Epithelial cell of alveolus of lung (primary cell): ENCODE measurements around the gene TREML1. TPM values are rescaled to one million over a fixed set of nuclear protein-coding genes. Genes with fewer than 3 reads are reported as not detected.

Experiments
- total RNA-seq: library from RNA; depleted of rRNA; stranded (reverse); fragments of >200 nt; gene quantifications from 2 replicates; pipeline ENCODE4 v1.2.1, GENCODE V29; 2015

The TREML1 gene
- total RNA-seq: not detected in 2 replicates

GRCh38 chr6:41153992-41154625 is at the start of gene TREML1:
TSS of gene TREML1 (minus strand) at chr6:41154347. CDS start at chr6:41154288, 59 bp downstream.

GRCh38 chr6:41200901-41201763 is 47.0 kb upstream of the TREML1 start, which contains the start of gene TREML2:
TSS of gene TREML2 (minus strand) at chr6:41201149. CDS start at chr6:41201008, 141 bp downstream.

GRCh38 chr6:41162687-41163418 is 8.7 kb upstream of the TREML1 start, which contains the start of gene TREM2:
TSS of gene TREM2 (minus strand) at chr6:41163116. CDS start at chr6:41163082, 34 bp downstream.

Other genes with a start within 250 kb of the TREML1 start
- gene UNC5CL, start 115.1 kb downstream of the TREML1 start, total RNA-seq: 0.13 and 0.32 TPM in 2 replicates
- gene TSPO2, start 111.9 kb downstream of the TREML1 start, total RNA-seq: not detected in 2 replicates
- gene APOBEC2, start 101.1 kb downstream of the TREML1 start, total RNA-seq: not detected in 2 replicates
- 7.9 and 12.8 TPM in 2 replicates for gene OARD1, start 82.0 kb downstream of the TREML1 start, total RNA-seq
- gene NFYA, start 81.4 kb downstream of the TREML1 start, total RNA-seq: 13.8 and 18.1 TPM in 2 replicates
- gene TREM2, start 8.8 kb upstream of the TREML1 start, total RNA-seq: not detected in 2 replicates
- gene TREML2, start 46.8 kb upstream of the TREML1 start, total RNA-seq: under 0.01 TPM in 1 of 2 replicates, not detected in the other
- gene TREML4, start 74.0 kb upstream of the TREML1 start, total RNA-seq: 0.13 TPM in 1 of 2 replicates, not detected in the other
- gene TREM1, start 132.3 kb upstream of the TREML1 start, total RNA-seq: 1.2 and 8.7 TPM in 2 replicates
- gene NCR2, start 181.3 kb upstream of the TREML1 start, total RNA-seq: not detected in 2 replicates